HG03060 (cell line): Measurements from ENCODE around the gene LILRA2.
"Not testable (repeated sequence)": the region's sequence is repeated elsewhere in the genome, so short reads cannot be mapped to it uniquely, and the experiment has no call there.

ENCODE experiments used
- ATAC-seq: cut with Tn5 transposase; IDR thresholded peaks from one replicate; pipeline ENCODE4 v1.9.1; 2021; ENCODE audit warnings: low read depth, moderate number of reproducible peaks; ENCODE audit not compliant: unreplicated experiment

Gene LILRA2

GRCh38 chr19:54570316-54570715, 3.3 kb upstream of the LILRA2 start:
- ATAC-seq, result no peak

GRCh38 chr19:54571715-54572615, 1.6 kb upstream of the LILRA2 start:
- ATAC-seq, result not testable (repeated sequence)

GRCh38 chr19:54572696-54573311, 786 bp upstream of the LILRA2 start:
- ATAC-seq, result no peak

GRCh38 chr19:54574051-54574450, 461 bp downstream of the LILRA2 start:
- ATAC-seq, result no peak

- ATAC-seq, result no peak
Observed at GRCh38 chr19:54574527-54575056, 1.0 kb downstream of the LILRA2 start.

GRCh38 chr19:54575205-54575604, 1.6 kb downstream of the LILRA2 start:
- ATAC-seq, result not testable (repeated sequence)

GRCh38 chr19:54576411-54576976, 2.9 kb downstream of the LILRA2 start:
- no peak for ATAC-seq

GRCh38 chr19:54577334-54577733, 3.7 kb downstream of the LILRA2 start:
- no peak for ATAC-seq

- ATAC-seq, result not testable (repeated sequence)
Observed at GRCh38 chr19:54578268-54578667, 4.7 kb downstream of the LILRA2 start.

- ATAC-seq, result no peak
Observed at GRCh38 chr19:54586397-54586796, 12.8 kb downstream of the LILRA2 start.

GRCh38 chr19:54587026-54587425, 13.4 kb downstream of the LILRA2 start:
- ATAC-seq, result no peak

- ATAC-seq, result not testable (repeated sequence)
Observed at GRCh38 chr19:54593445-54593844, 19.9 kb downstream of the LILRA2 start, which contains the start of gene LILRA1. TSS of gene LILRA1 (plus strand) at chr19:54593632. CDS start at chr19:54594245, 613 bp downstream.

- not testable (repeated sequence) for ATAC-seq
Observed at GRCh38 chr19:54593931-54594626, 20.5 kb downstream of the LILRA2 start.

- ATAC-seq, result no peak
Observed at GRCh38 chr19:54594737-54595136, 21.1 kb downstream of the LILRA2 start.

- ATAC-seq, result not testable (repeated sequence)
Observed at GRCh38 chr19:54595680-54596436, 22.3 kb downstream of the LILRA2 start.

- no peak for ATAC-seq
Observed at GRCh38 chr19:54600212-54600611, 26.6 kb downstream of the LILRA2 start.

GRCh38 chr19:54606230-54606629, 32.6 kb downstream of the LILRA2 start:
- ATAC-seq, result no peak

GRCh38 chr19:54606891-54607784, 33.5 kb downstream of the LILRA2 start:
- ATAC-seq, result no peak

GRCh38 chr19:54607785-54608150, 34.2 kb downstream of the LILRA2 start:
- no peak for ATAC-seq
